Osteoblast (primary cell): ENCODE measurements around the gene ITPR1. TPM values are rescaled to one million over a fixed set of nuclear protein-coding genes. Genes with fewer than 3 reads are reported as not detected.
"Not testable (repeated sequence)": the region's sequence is repeated elsewhere in the genome, so short reads cannot be mapped to it uniquely, and the experiment has no call there.

ENCODE experiments used
- DNase-seq: peaks from one replicate; pipeline ENCODE4 v3.0.0; 2011; ENCODE audit warnings: low spot score, mixed read lengths; ENCODE audit not compliant: insufficient read length; ENCODE audit errors: missing footprints
- H2AFZ ChIP-seq: 2 replicates; pipeline ENCODE4 v1.6.0; 2011; ENCODE audit warnings: mild to moderate bottlenecking, low read length
- H3K27ac ChIP-seq: 2 replicates; pipeline ENCODE4 v1.5.1; 2011; ENCODE audit warnings: mild to moderate bottlenecking, low read depth, low read length, moderate library complexity
- H3K27me3 ChIP-seq: 2 replicates; pipeline ENCODE4 v1.6.0; 2012; ENCODE audit warnings: mild to moderate bottlenecking, control low read depth, inconsistent platforms, low read length, moderate library complexity; ENCODE audit not compliant: insufficient read depth
- H3K36me3 ChIP-seq: 2 replicates; pipeline ENCODE4 v1.5.1; 2011; ENCODE audit warnings: mild to moderate bottlenecking, low read length, control low read depth, moderate library complexity; ENCODE audit not compliant: insufficient read depth
- H3K4me1 ChIP-seq: 2 replicates; pipeline ENCODE4 v1.5.1; 2011; ENCODE audit warnings: mild to moderate bottlenecking, low read length, control low read depth, moderate library complexity; ENCODE audit not compliant: insufficient read depth
- H3K4me2 ChIP-seq: 2 replicates; pipeline ENCODE4 v1.6.0; 2011; ENCODE audit warnings: mild to moderate bottlenecking, low read length; ENCODE audit not compliant: insufficient read depth
- H3K4me3 ChIP-seq: fragments of 200-600 bp; sonication (generic); 3 replicates; pipeline ENCODE4 v1.5.1; 2012; ENCODE audit warnings: mild to moderate bottlenecking, low read length, inconsistent platforms; ENCODE audit not compliant: insufficient read depth
- H3K79me2 ChIP-seq: 2 replicates; pipeline ENCODE4 v1.6.0; 2012; ENCODE audit warnings: mild to moderate bottlenecking, low read length, control low read depth, inconsistent platforms; ENCODE audit not compliant: insufficient read depth
- H3K9me3 ChIP-seq: 2 replicates; pipeline ENCODE4 v1.5.1; 2011; ENCODE audit warnings: low read depth, low read length, control low read depth
- H4K20me1 ChIP-seq: 2 replicates; pipeline ENCODE4 v1.6.0; 2012; ENCODE audit warnings: mild to moderate bottlenecking, low read length, control low read depth; ENCODE audit not compliant: insufficient read depth
- total RNA-seq: library from RNA; depleted of rRNA; stranded (reverse); fragments of >200 nt; gene quantifications from 2 replicates; pipeline ENCODE4 v1.2.3, GENCODE V29; 2012
- TF ChIP-seq, protein P1 (sequence below): IDR thresholded peaks from 2 replicates; pipeline ENCODE4 v1.5.1; 2011; ENCODE audit warnings: mild to moderate bottlenecking, low read depth, low read length, moderate library complexity; ENCODE audit errors: extremely low read depth

The ITPR1 gene
- total RNA-seq, 1 donor = 16.6 TPM

GRCh38 chr3:4761759-4762158, 268.6 kb downstream of the ITPR1 start:
- DNase-seq = no peak
- TF ChIP-seq, protein P1, sequence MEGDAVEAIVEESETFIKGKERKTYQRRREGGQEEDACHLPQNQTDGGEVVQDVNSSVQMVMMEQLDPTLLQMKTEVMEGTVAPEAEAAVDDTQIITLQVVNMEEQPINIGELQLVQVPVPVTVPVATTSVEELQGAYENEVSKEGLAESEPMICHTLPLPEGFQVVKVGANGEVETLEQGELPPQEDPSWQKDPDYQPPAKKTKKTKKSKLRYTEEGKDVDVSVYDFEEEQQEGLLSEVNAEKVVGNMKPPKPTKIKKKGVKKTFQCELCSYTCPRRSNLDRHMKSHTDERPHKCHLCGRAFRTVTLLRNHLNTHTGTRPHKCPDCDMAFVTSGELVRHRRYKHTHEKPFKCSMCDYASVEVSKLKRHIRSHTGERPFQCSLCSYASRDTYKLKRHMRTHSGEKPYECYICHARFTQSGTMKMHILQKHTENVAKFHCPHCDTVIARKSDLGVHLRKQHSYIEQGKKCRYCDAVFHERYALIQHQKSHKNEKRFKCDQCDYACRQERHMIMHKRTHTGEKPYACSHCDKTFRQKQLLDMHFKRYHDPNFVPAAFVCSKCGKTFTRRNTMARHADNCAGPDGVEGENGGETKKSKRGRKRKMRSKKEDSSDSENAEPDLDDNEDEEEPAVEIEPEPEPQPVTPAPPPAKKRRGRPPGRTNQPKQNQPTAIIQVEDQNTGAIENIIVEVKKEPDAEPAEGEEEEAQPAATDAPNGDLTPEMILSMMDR = no peak
- H4K20me1 ChIP-seq = no peaks in the 10 kb centered on the region

GRCh38 chr3:4762481-4763230, 269.5 kb downstream of the ITPR1 start:
- DNase-seq, H3K9me3 ChIP-seq: not testable (repeated sequence)

More at GRCh38 chr3:4761759-4762158, 268.6 kb downstream of the ITPR1 start:
- Histone ChIP-seq H3K36me3 (no peaks in the 10 kb centered on the region), H2AFZ (no peak overlapping the region), H3K4me2 (no peak overlapping the region), H3K9me3 (no peaks in the 10 kb centered on the region), H3K27me3 (no peaks in the 10 kb centered on the region), H3K4me1 (no peaks in the 10 kb centered on the region), H3K4me3 (no peak overlapping the region), H3K27ac (no peak overlapping the region), H3K79me2 (no peaks in the 10 kb centered on the region)

GRCh38 chr3:4763604-4764247, 270.6 kb downstream of the ITPR1 start:
- no peak overlapping the region for H3K4me2 ChIP-seq
- TF ChIP-seq, protein P1 = no peak
- no peak overlapping the region for H3K4me3 ChIP-seq
- no peak overlapping the region for H2AFZ ChIP-seq
- H3K9me3 ChIP-seq = no peaks in the 10 kb centered on the region
- no peak for DNase-seq
- H3K36me3 ChIP-seq = no peaks in the 10 kb centered on the region
- no peaks in the 10 kb centered on the region for H3K27me3 ChIP-seq
- no peaks in the 10 kb centered on the region for H4K20me1 ChIP-seq
- H3K4me1 ChIP-seq = no peaks in the 10 kb centered on the region
- no peak overlapping the region for H3K27ac ChIP-seq
- no peaks in the 10 kb centered on the region for H3K79me2 ChIP-seq

More at GRCh38 chr3:4762481-4763230, 269.5 kb downstream of the ITPR1 start:
- not testable (repeated sequence) for H3K4me1 ChIP-seq, H4K20me1 ChIP-seq, H3K27ac ChIP-seq, H3K4me3 ChIP-seq, H2AFZ ChIP-seq, H3K36me3 ChIP-seq, H3K27me3 ChIP-seq, H3K79me2 ChIP-seq, H3K4me2 ChIP-seq

DNA sequence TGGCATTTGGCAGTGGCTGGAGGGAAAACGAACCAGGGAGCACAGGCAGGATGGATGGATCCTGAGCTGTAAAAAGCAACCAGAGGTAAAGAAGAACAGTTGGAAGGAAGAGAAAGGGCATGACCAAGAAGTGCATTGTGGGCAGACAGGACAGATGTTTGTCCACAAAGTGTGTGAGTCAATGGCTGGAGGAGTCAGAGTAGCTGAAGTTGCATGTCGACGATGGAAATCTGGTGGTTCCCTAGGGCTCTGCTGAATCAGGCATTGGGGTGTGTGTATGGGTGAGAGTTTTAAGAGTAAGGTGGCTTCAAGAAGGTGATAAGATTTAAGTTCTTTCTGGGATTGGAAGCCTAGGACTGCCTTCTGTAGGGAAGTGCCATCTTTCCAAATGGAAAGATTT, 272.1 kb downstream of the ITPR1 start:
- no peaks in the 10 kb centered on the region for H3K9me3 ChIP-seq
- H3K4me1 ChIP-seq = no peaks in the 10 kb centered on the region
- TF ChIP-seq, protein P1 = no peak
- no peaks in the 10 kb centered on the region for H3K36me3 ChIP-seq
- no peak overlapping the region for H3K4me3 ChIP-seq
- H3K27me3 ChIP-seq = no peaks in the 10 kb centered on the region
- H3K27ac ChIP-seq = no peak overlapping the region
- no peak overlapping the region for H3K4me2 ChIP-seq
- peak; percentile 77 for DNase-seq
- H2AFZ ChIP-seq = no peak overlapping the region
- no peaks in the 10 kb centered on the region for H4K20me1 ChIP-seq
- H3K79me2 ChIP-seq = no peaks in the 10 kb centered on the region
